Myocyte (in vitro differentiated cells): ENCODE measurements around the gene CACNA1D. TPM values are rescaled to one million over a fixed set of nuclear protein-coding genes. Genes with fewer than 3 reads are reported as not detected.

Experiments used
- DNase-seq: peaks from one replicate; pipeline ENCODE4 v3.0.0-alpha.2; 2012; ENCODE audit warnings: low read depth
- total RNA-seq: library from RNA; depleted of rRNA; stranded (reverse); fragments of >200 nt; gene quantifications from 2 replicates; pipeline ENCODE4 v1.2.3, GENCODE V29; 2014

CACNA1D gene
- total RNA-seq, 1 donor from 2014 or later: not detected

DNA sequence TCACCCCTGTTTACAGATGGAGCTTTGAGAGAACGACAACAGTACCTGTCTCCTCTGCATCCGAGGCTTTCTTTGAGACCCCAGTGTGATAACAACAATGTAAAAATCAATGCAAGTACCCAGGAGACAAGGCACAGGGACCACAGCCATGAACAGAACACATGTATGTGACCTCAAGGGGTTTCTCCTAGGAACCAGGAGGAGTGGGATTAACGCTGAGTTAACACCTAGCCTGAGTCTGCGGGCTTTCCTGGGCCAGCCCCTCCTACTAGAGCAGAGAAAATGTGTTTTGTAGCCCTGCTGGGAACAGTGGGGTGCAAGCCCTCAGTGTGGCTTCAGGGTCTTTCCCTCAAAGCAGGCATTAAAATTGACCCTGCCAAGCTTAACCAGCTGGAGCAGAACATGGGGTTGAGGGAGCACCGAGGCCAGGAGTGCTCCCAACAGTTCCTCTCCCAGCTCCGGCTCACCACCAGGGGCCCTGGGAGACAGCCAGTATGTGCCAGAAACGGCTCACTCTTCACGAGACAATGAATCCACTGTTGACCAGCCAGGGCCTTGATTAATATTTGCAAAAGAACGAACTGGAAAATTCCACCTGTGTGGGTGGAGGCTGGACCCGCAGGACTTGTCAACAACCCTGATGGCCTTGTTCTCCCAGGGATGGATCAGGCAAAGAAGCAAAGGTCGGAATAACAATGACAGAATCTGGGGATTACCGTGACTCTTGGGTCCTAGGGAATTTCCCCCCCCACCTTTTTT is 348.2 kb downstream of the CACNA1D start:
- no peak for DNase-seq

DNA sequence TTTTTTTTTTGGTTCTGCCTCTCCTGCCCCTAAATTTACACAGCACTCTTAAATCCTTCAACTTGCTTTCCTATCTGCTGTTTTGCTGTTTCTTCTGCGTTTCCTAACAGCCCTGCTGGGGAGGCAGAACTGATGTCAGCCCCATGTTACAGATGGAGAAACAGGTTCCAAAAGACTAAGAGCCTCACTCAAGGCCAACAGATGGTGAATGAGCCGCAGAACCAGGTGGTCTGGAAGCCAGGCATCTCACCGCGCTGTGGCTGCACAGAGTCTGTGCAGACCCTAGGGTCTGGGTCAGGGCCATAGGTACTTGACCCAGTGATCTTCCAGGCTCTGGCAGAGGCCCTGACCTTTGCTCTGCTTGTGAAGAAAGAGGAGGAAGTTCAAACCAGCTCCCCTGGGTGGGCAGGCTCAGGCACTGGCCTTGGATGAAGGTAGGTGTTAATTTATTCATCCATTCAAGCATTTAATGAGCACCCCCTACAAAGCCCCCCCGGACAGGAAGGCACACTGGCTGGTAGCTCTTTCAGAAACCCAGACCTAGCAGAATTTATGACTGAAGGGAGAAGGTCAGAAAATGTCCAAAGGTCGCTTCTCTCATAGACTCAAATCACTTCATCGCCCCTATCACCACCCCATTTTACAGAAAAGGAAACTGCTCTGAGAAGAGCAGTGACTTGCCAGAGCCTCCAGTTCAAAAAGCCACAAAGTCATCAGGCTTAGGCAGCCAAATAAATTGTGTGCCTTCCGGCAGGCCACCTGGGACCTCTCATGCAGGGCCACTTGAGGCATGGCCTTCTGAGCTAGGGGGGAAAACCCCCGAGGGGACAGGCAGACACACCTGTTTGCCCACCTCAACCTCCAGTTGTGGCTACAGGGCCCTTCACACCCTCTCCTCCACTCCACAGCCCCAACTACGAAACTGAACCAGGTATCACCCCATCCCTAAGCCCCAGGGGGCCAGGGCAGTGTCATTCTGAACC is 349.1 kb downstream of the CACNA1D start:
- DNase-seq: no peak

GRCh38 chr3:53844262-53845102 is 350.1 kb downstream of the CACNA1D start:
- DNase-seq: no peak

GRCh38 chr3:53845103-53845880 is 350.9 kb downstream of the CACNA1D start:
- DNase-seq: peak; percentile 24

DNA sequence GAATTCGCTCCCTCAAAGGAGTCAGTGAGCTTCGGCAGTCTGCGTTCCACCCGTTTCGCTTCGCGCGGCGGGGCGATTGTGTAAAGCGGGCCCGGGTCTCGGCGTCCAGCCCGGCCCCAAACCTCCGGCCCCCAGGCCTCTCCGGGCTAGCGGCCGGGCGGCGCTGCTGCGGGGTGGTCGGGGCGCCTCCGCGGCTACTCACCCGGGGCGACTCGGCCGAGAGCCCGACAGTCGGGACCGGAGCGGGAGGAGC is 351.4 kb downstream of the CACNA1D start:
- DNase-seq: no peak

DNA sequence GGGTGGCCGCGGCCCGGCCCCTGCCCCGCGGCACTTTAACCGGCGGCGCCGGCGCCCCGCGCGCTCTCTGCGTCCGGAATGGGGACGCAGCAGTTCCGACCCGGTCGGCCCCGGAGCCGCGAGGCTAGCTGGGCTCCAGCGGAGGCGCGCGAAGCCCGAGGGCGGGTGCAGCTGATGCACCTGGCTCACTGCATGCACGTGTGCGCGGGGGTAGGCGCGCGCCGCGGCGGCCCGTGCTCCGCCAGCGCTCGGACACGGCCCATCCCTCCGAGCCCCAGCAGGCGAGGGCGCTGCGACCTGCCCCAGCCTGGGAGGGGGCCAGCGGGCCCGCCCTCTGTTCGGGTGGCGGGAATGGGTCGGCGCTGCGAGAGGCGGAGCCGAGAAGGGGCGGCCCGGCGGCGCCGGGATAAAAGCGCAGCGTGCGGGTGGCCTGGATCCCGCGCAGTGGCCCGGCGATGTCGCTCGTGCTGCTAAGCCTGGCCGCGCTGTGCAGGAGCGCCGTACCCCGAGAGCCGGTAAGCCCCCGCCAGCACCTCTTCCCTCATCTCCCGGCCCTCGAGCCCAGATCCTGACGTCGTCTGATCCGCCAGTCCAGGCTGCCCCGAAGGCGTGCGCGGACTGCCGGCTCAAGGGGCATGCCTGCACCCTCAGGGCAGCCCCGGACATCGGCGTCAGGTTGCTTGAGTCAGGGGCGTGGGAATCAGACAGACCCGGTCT is 351.9 kb downstream of the CACNA1D start, which contains the start of the genes CHDH and IL17RB:
CHDH (minus strand) TSS at position 286 of the 717 bp plus-strand sequence. CDS start 22,411 bp downstream, outside the sequence.
IL17RB (plus strand) TSS at position 435 of the 717 bp plus-strand sequence; CDS start at position 456, 21 bp downstream.
- DNase-seq: no peak

DNA sequence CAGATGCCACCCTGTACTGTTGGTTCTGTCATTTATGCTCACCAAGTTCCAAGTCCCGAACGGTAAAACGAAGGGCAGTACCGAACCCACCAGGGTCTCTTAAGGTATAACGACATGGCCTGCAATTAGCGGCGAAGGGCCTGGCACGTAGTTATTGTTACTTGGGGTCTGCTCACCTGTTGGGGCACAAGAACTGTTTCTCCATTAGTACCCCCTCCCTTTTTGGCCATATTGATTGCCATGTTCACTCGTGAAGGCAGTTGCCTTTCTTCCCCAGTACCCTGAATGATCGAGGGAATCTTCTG is 352.4 kb downstream of the CACNA1D start:
- DNase-seq: no peak

GRCh38 chr3:53849916-53850315 is 355.5 kb downstream of the CACNA1D start:
- no peak for DNase-seq

GRCh38 chr3:53850895-53851294 is 356.5 kb downstream of the CACNA1D start:
- no peak for DNase-seq

DNA sequence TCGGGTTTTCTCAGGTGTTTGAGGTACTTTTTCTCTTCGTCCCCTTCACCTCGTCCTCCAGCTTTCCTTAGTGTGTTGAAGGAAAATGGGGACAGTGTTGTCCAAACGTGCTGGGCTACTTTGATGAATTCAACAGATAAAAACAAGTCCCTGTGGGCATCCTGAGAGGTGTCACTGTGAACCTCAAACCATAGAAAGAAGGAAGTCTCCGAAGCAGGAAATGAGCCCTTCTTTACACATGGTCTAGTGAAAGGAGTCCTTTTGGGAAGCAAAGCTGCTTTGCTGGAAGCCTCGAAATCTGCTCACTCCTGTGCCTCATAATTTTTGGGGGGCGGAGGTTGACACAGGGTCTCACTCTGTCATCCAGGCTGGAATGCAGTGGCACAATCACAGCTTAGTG is 362.6 kb downstream of the CACNA1D start:
- no peak for DNase-seq

- DNase-seq: no peak
Observed at GRCh38 chr3:53858096-53858741, 363.8 kb downstream of the CACNA1D start.

GRCh38 chr3:53859178-53859577 is 364.8 kb downstream of the CACNA1D start:
- DNase-seq: no peak

- no peak for DNase-seq
Observed at GRCh38 chr3:53860196-53860595, 365.8 kb downstream of the CACNA1D start.

GRCh38 chr3:53862241-53862640 is 367.8 kb downstream of the CACNA1D start:
- DNase-seq: no peak

DNA sequence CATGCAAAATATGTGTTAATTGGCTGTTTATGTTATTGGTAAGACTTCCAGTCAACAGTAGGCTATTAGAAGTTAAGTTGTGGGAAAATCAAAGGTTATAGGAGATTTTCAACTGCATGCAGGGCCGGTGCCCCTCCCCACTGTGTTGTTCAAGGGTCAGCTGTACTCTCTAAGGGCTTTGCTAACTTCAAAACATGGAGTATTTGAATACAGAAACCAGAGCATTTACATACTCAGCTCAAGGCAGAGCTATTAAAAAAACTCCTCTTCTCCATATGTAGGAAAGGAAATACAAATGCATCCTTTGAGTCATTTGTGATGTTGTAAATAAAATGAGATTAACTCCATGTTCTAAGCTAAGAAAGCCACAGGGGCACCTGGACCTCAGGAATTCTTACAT is 368.7 kb downstream of the CACNA1D start:
- DNase-seq: no peak
